ENCODE measurements around the gene MROH2A.

The MROH2A gene

GRCh38 chr2:233838251-233838650 is 60.1 kb downstream of the MROH2A start:
- no peak for DNase-seq

- no peak for DNase-seq
Measured at GRCh38 chr2:233838726-233839446, 60.8 kb downstream of the MROH2A start.

- no peak for DNase-seq
Measured at GRCh38 chr2:233839447-233839820, 61.3 kb downstream of the MROH2A start.

- no peak for DNase-seq
Measured at GRCh38 chr2:233840520-233840919, 62.4 kb downstream of the MROH2A start.

- DNase-seq, result no peak
Measured at GRCh38 chr2:233841183-233841582, 63.1 kb downstream of the MROH2A start.

GRCh38 chr2:233844064-233844807 is 66.1 kb downstream of the MROH2A start:
- DNase-seq, result no peak

GRCh38 chr2:233844836-233845235 is 66.7 kb downstream of the MROH2A start:
- no peak for DNase-seq

- DNase-seq, result no peak
Measured at GRCh38 chr2:233845301-233846060, 67.4 kb downstream of the MROH2A start.

- no peak for DNase-seq
Measured at GRCh38 chr2:233846387-233847247, 68.5 kb downstream of the MROH2A start.

GRCh38 chr2:233847248-233847898 is 69.2 kb downstream of the MROH2A start:
- no peak for DNase-seq

GRCh38 chr2:233848276-233848675 is 70.1 kb downstream of the MROH2A start:
- DNase-seq, result no peak

- DNase-seq, result no peak
Measured at GRCh38 chr2:233849607-233850271, 71.6 kb downstream of the MROH2A start.

GRCh38 chr2:233850745-233851144 is 72.6 kb downstream of the MROH2A start:
- DNase-seq, result no peak

- DNase-seq, result no peak
Measured at GRCh38 chr2:233851169-233851568, 73.0 kb downstream of the MROH2A start.

- no peak for DNase-seq
Measured at GRCh38 chr2:233852056-233852455, 73.9 kb downstream of the MROH2A start.

GRCh38 chr2:233853353-233853752 is 75.2 kb downstream of the MROH2A start:
- no peak for DNase-seq

- DNase-seq, result no peak
Measured at GRCh38 chr2:233853883-233854240, 75.7 kb downstream of the MROH2A start.

GRCh38 chr2:233854241-233854981 is 76.3 kb downstream of the MROH2A start, which contains the start of gene HJURP:
TSS of gene HJURP (minus strand) at chr2:233854535. CDS start at chr2:233854500, 35 bp downstream.
- DNase-seq, result peak; percentile 91

GRCh38 chr2:233855345-233855744 is 77.2 kb downstream of the MROH2A start:
- no peak for DNase-seq

- DNase-seq, result no peak
Measured at GRCh38 chr2:233856184-233856583, 78.1 kb downstream of the MROH2A start.
